H9 (cell line): ENCODE measurements around the gene GH2. TPM values are rescaled to one million over a fixed set of nuclear protein-coding genes. Genes with fewer than 3 reads are reported as not detected.

Source experiments
- DNase-seq: peaks from one replicate; pipeline ENCODE4 v3.0.0-alpha.2; 2017
- H2AFZ ChIP-seq: one replicate; pipeline ENCODE4 v1.6.1; 2013; ENCODE audit warnings: mild to moderate bottlenecking, low read length, control low read depth, moderate library complexity
- H2AK5ac ChIP-seq: 2 replicates; pipeline ENCODE4 v1.6.1; 2013; ENCODE audit warnings: low read length, control low read depth, mixed read lengths; ENCODE audit not compliant: insufficient read length
- H2BK120ac ChIP-seq: one replicate; pipeline ENCODE4 v1.6.1; 2013; ENCODE audit warnings: low read depth, mild to moderate bottlenecking, low read length, control low read depth, inconsistent platforms; ENCODE audit not compliant: poor library complexity, severe bottlenecking
- H2BK12ac ChIP-seq: 2 replicates; pipeline ENCODE4 v1.6.1; 2013; ENCODE audit warnings: low read length, control low read depth, mixed read lengths, low read depth; ENCODE audit not compliant: insufficient read length
- H2BK15ac ChIP-seq: 2 replicates; pipeline ENCODE4 v1.6.1; 2013; ENCODE audit warnings: low read depth, low read length, control low read depth
- H2BK20ac ChIP-seq: one replicate; pipeline ENCODE4 v1.6.1; 2013; ENCODE audit warnings: low read depth, mild to moderate bottlenecking, low read length, control low read depth, inconsistent platforms; ENCODE audit not compliant: poor library complexity, severe bottlenecking
- H2BK5ac ChIP-seq: 2 replicates; pipeline ENCODE4 v1.6.1; 2013; ENCODE audit warnings: low read length, control low read depth, mixed read lengths; ENCODE audit not compliant: insufficient read length
- H3K14ac ChIP-seq: 2 replicates; pipeline ENCODE4 v1.6.1; 2013; ENCODE audit warnings: low read length, control low read depth; ENCODE audit not compliant: insufficient read depth
- H3K18ac ChIP-seq: 2 replicates; pipeline ENCODE4 v1.6.1; 2013; ENCODE audit warnings: low read depth, mild to moderate bottlenecking, mixed read lengths, low read length, control low read depth; ENCODE audit not compliant: insufficient read length
- H3K23ac ChIP-seq: 2 replicates; pipeline ENCODE4 v1.6.1; 2013; ENCODE audit warnings: low read length, control low read depth, mixed read lengths, low read depth; ENCODE audit not compliant: insufficient read length
- H3K23me2 ChIP-seq: 2 replicates; pipeline ENCODE4 v1.6.1; 2013; ENCODE audit warnings: low read depth, mild to moderate bottlenecking, mixed read lengths, low read length, control low read depth; ENCODE audit not compliant: insufficient read length, poor library complexity, severe bottlenecking
- H3K27ac ChIP-seq: 2 replicates; pipeline ENCODE4 v1.5.1; 2013; ENCODE audit warnings: low read length, control low read depth, mixed read lengths, low read depth; ENCODE audit not compliant: insufficient read length
- H3K27me3 ChIP-seq: 2 replicates; pipeline ENCODE4 v1.6.1; 2013; ENCODE audit warnings: low read length, control low read depth, inconsistent platforms; ENCODE audit not compliant: insufficient read depth
- H3K4ac ChIP-seq: 2 replicates; pipeline ENCODE4 v1.6.1; 2013; ENCODE audit warnings: low read depth, mild to moderate bottlenecking, control low read depth, inconsistent platforms, low read length, moderate library complexity
- H3K4me1 ChIP-seq: 2 replicates; pipeline ENCODE4 v1.6.1; 2013; ENCODE audit warnings: low read length, control low read depth, inconsistent platforms; ENCODE audit not compliant: insufficient read depth
- H3K4me2 ChIP-seq: 2 replicates; pipeline ENCODE4 v1.6.1; 2013; ENCODE audit warnings: low read length, control low read depth, mixed read lengths; ENCODE audit not compliant: insufficient read length, insufficient read depth
- H3K56ac ChIP-seq: 2 replicates; pipeline ENCODE4 v1.6.1; 2013; ENCODE audit warnings: low read depth, mild to moderate bottlenecking, mixed read lengths, low read length, control low read depth; ENCODE audit not compliant: insufficient read length
- H3K79me1 ChIP-seq: 2 replicates; pipeline ENCODE4 v1.6.1; 2013; ENCODE audit warnings: low read depth, mild to moderate bottlenecking, moderate library complexity, low read length, control low read depth, inconsistent platforms; ENCODE audit not compliant: insufficient read depth, poor library complexity, severe bottlenecking
- H3K79me2 ChIP-seq: 2 replicates; pipeline ENCODE4 v1.6.1; 2013; ENCODE audit warnings: low read length, control low read depth, inconsistent platforms; ENCODE audit not compliant: insufficient read depth
- H3K9ac ChIP-seq: 2 replicates; pipeline ENCODE4 v1.6.1; 2013; ENCODE audit warnings: low read length, control low read depth, mixed read lengths; ENCODE audit not compliant: insufficient read length; ENCODE audit errors: extremely low read depth
- H3K9me3 ChIP-seq: one replicate; pipeline ENCODE4 v1.6.1; 2013; ENCODE audit warnings: low read depth, low read length, inconsistent platforms; ENCODE audit not compliant: control insufficient read depth
- H3T11ph ChIP-seq: one replicate; pipeline ENCODE4 v1.6.1; 2013; ENCODE audit warnings: mild to moderate bottlenecking, low read length, control low read depth, inconsistent platforms
- H4K20me1 ChIP-seq: one replicate; pipeline ENCODE4 v1.6.1; 2013; ENCODE audit not compliant: control insufficient read depth, insufficient read length, insufficient read depth
- H4K5ac ChIP-seq: 2 replicates; pipeline ENCODE4 v1.6.1; 2013; ENCODE audit warnings: low read depth, mild to moderate bottlenecking, mixed read lengths, low read length, control low read depth; ENCODE audit not compliant: insufficient read length
- H4K8ac ChIP-seq: replicated peaks from 2 replicates; pipeline ENCODE4 v1.6.1; 2013; ENCODE audit warnings: low read length, control low read depth, mixed read lengths, low read depth; ENCODE audit not compliant: insufficient read length
- H4K91ac ChIP-seq: 2 replicates; pipeline ENCODE4 v1.6.1; 2013; ENCODE audit warnings: low read depth, mild to moderate bottlenecking, moderate library complexity, mixed read lengths, low read length, control low read depth; ENCODE audit not compliant: insufficient read length
- H3K27ac Mint-ChIP-seq, 3 experiments: 2 replicates in 2 of 3; 3 replicates in 1 of 3; pipeline ENCODE4 v1.8.0; 2020 to 2021; ENCODE audit warnings: mixed read lengths in 3 of 3, mild to moderate bottlenecking in 1 of 3, moderate library complexity in 1 of 3
- H3K27me3 Mint-ChIP-seq: 2 replicates; pipeline ENCODE4 v1.8.0; 2021; ENCODE audit warnings: low read depth, mild to moderate bottlenecking, moderate library complexity, mixed read lengths
- H3K36me3 Mint-ChIP-seq, 3 experiments: 2 replicates in 2 of 3; 3 replicates in 1 of 3; pipeline ENCODE4 v1.8.0; 2020 to 2021; ENCODE audit warnings: low read depth in 3 of 3, mixed read lengths in 3 of 3; ENCODE audit not compliant: insufficient read depth in 1 of 3
- H3K4me1 Mint-ChIP-seq, 2 experiments: 2 replicates each; pipeline ENCODE4 v1.8.0; 2020; ENCODE audit warnings: mixed read lengths in 2 of 2
- H3K4me3 Mint-ChIP-seq, 2 experiments: 2 replicates in 1 of 2; 3 replicates in 1 of 2; pipeline ENCODE4 v1.8.0; 2020 to 2021; ENCODE audit warnings: mild to moderate bottlenecking in 2 of 2, mixed read lengths in 2 of 2, moderate library complexity in 1 of 2
- H3K9me3 Mint-ChIP-seq, 2 experiments: 2 replicates in 1 of 2; 3 replicates in 1 of 2; pipeline ENCODE4 v1.8.0; 2020; ENCODE audit warnings: mild to moderate bottlenecking in 2 of 2, mixed read lengths in 2 of 2, moderate library complexity in 1 of 2
- CTCF ChIP-seq: fragments of 200-600 bp; sonication (generic); conservative IDR thresholded peaks from 3 replicates; pipeline ENCODE4 v1.8.0; 2021; ENCODE audit warnings: antibody characterized with exemption, mild to moderate bottlenecking
- WGBS: extraction: QIAGEN DNeasy Blood & Tissue Kit; methylation state at CpG from one replicate; pipeline ENCODE4 v1.1.7; 2013; ENCODE audit warnings: missing lambda C conversion rate, low lambda C conversion rate, mixed read lengths; ENCODE audit not compliant: insufficient read length; ENCODE audit errors: extremely low coverage; 5-methylcytosine and 5-hydroxymethylcytosine counted together
- total RNA-seq: library from RNA; stranded (reverse); gene quantifications from 2 replicates; pipeline ENCODE4 v1.2.1, GENCODE V29; 2021

Gene GH2
- total RNA-seq, 1 experiment from 2014 or later, result 0.77 TPM

GRCh38 chr17:63854709-63855108 lies 27.0 kb downstream of the GH2 start:
- Histone ChIP-seq H4K20me1 (no peaks in the 10 kb centered on the region), H2BK5ac (no peak overlapping the region), H3K18ac (no peak overlapping the region), H4K8ac (no peak overlapping the region), H4K5ac (no peak overlapping the region), H3K79me1 (no peaks in the 10 kb centered on the region), H3K23me2 (no peaks in the 10 kb centered on the region), H3K4me1 (no peaks in the 10 kb centered on the region), H2BK20ac (no peak overlapping the region), H2AFZ (no peak overlapping the region), H3K9me3 (no peaks in the 10 kb centered on the region), H2BK15ac (no peak overlapping the region), H3K27me3 (no peaks in the 10 kb centered on the region), H3K9ac (no peak overlapping the region), H3K23ac (no peak overlapping the region), H4K91ac (no peak overlapping the region), H3K27ac (no peak overlapping the region), H3K4me2 (no peak overlapping the region), H2BK12ac (no peak overlapping the region), H3K14ac (no peak overlapping the region), H3K56ac (no peak overlapping the region), H2AK5ac (no peak overlapping the region), H3T11ph (no peak overlapping the region), H3K79me2 (no peaks in the 10 kb centered on the region), H3K4ac (no peak overlapping the region), H2BK120ac (no peak overlapping the region)
- Mint-ChIP-seq H3K27me3 (peaks cover 42% of the 10 kb centered on the region), H3K36me3 (0 out of 7 replicates have a peak, but pooled peaks cover 0 to under 1% (median 0%) of the 10 kb centered on the region in 3 experiments), H3K4me3 (no peak overlapping the region), H3K4me1 (no peaks in the 10 kb centered on the region; a peak in 1 of 4 replicates), H3K27ac (no peak overlapping the region), H3K9me3 (0 out of 5 replicates have a peak, but pooled peaks cover 0 to 2% of the 10 kb centered on the region in 2 experiments)
- no peak for TF ChIP-seq CTCF
- WGBS, result no CpG with 5 or more reads among the region's 5 CpGs
- no peak for DNase-seq
